Putamen (tissue), 1 donor: ENCODE data around the gene DCC.

Experiments
- DNase-seq: peaks from one replicate; pipeline ENCODE4 v3.0.0-alpha.2; 2016; ENCODE audit warnings: low spot score

Gene DCC

GRCh38 chr18:52339891-52340371 lies at the start of gene DCC:
Gene DCC (plus strand): TSS chr18:52340197. CDS start chr18:52340788, 591 bp downstream.
- peak; percentile 79 for DNase-seq

DNA sequence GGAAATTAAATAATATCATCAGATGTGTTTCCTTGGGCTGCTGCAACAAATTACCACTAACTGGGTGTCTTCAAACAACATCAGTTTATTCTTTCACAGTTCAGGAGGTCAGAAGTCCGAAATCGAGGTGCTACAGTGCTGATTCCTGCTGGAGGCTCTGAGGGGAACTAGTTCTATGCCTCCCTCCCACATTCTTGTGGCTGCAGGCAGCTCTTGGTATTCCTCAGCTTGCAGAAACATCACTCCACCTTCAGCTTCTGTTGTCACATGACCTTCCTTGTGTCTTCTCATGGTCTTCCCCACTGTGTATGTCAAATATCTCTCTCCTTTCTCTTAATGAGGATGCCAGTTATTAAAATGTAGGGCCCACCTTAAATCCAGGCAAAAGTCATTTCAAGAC lies 29.3 kb upstream of the DCC start:
- no peak for DNase-seq

- no peak for DNase-seq
Measured at GRCh38 chr18:52311331-52311730, 28.7 kb upstream of the DCC start.

GRCh38 chr18:52312346-52312745 lies 27.7 kb upstream of the DCC start:
- DNase-seq: no peak

DNA sequence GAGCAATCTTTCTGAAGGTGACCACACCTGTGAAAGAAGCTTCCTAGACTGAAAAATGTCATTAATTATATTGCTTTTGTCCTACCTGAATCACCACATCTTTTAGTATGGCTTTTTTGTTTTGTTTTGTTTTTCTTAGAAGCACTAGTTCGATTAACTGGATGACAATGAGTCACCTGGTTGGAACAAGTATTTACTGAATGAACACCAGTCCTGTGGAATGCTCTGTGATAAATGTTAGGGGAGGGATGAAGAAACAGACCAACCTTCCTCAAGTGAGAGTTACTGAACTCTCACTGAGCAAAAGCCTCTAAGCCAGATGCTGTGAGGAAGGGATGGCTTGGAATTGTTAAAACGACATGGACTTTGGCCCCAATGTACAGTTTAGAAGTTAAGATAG lies 26.8 kb upstream of the DCC start:
- no peak for DNase-seq

DNA sequence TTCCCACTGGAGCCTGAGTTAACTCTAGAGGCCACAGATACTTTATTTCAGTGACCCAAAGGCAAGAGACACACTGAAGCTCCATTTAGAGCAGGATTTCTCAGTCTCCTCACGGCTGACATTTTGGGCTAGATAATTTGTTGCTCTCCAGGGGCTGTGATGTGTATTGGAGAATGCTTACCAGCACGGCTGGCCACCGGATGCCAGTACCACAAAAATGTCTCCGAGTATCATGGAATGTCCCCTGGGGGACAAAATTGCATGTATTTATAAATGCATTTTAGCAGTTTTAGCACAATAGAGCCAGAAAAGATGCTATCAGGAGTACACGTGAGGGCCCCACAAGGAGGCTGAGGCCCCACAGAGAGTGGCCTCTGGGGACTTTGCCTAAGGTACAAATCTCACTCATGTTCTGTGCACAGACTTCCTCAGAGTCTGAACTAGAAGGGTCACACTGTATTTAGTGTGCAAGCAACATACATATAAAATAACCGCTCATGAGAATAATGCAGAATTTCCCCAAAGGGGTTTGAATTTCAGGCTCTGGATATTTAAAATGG lies 20.5 kb upstream of the DCC start:
- no peak for DNase-seq

GRCh38 chr18:52322307-52322706 lies 17.7 kb upstream of the DCC start:
- DNase-seq: no peak

GRCh38 chr18:52323802-52324201 lies 16.2 kb upstream of the DCC start:
- DNase-seq: no peak

DNA sequence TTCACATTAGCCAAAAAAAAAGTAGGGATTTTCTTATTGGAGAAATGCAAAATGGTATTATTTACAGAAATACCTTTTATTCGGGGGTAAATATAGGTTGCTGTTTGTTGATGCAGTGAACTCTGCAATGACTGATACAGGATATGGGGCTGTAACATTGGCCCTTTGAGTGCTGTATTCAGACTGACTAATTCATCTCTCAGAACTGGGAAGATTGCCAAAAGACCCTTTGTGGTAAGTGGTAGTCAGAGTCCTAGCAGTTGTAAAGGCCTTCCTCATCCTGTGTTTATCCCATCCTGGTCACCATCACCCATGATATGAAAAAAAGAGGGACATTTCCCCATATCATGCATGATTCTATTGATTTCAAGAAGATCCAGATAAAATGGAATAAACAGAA lies 14.0 kb upstream of the DCC start:
- no peak for DNase-seq

- DNase-seq: no peak
Measured at GRCh38 chr18:52333860-52334259, 6.1 kb upstream of the DCC start.

DNA sequence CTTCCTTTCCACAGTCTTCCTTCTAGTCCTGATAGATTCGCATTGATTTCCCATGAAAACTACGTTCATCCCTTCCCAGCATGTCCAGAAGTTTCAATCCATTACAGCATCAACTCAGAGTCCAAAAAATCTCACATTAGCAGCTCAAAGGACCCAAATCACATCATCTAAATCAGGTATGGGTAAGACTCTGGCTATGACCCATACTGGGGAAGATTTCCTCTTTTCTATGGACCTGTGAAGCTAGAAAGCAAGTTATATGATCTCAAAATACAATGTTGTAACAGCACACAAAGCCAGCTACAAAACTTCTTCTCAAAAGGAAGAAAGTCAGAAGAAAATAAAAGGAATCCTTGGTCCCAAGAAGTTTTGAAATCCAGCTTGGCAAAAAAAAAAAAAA lies 5.7 kb upstream of the DCC start:
- DNase-seq: no peak

GRCh38 chr18:52334896-52335295 lies 5.1 kb upstream of the DCC start:
- no peak for DNase-seq

GRCh38 chr18:52337276-52337675 lies 2.7 kb upstream of the DCC start:
- no peak for DNase-seq

DNA sequence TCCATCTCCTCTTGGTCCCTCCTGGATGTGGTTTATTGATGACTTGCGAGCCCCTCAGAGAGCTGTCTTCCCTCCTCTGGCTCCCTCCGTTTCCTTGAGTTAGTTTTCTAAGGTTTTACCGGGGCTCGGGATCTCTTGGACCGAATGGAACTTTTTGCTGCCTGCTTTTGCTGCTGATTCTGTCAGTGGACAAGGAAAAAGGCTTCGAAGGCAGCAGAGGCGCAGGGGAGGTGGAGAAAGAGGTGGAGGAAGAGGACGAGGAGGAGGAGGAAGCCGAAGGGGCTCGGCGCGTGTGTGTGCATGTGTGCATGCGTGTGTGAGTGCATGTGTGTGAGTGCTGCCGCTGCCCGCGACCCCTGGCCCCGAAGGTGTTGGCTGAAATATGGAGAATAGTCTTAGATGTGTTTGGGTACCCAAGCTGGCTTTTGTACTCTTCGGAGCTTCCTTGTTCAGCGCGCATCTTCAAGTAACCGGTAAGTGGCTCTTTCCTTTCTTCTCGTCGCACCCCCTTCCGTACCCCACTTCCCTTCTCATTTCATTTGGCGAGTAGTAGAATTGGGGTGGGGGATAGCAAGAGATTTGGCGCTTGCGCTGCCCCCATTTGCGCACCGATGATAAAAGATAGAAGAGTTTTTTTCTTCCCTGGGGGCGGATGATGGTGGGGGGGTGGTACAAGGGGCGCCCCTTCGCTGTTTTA lies 557 bp downstream of the DCC start:
- no peak for DNase-seq

DNA sequence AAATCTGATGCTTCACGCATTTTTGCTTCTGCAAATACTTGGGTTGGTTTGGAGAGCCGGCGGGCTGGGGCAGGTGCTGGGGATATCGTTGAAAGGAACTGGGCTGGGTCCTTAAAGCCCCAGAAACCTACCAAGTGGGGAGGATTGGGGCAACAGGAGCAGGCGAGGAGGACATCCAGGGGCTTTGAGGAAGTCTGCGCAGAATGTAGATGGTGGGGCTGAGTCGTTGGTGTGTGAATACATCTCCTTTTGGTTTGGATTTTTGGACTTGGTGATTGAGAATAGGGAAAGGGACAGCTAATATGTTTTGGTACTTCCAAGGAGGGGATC lies 1.1 kb downstream of the DCC start:
- no peak for DNase-seq

DNA sequence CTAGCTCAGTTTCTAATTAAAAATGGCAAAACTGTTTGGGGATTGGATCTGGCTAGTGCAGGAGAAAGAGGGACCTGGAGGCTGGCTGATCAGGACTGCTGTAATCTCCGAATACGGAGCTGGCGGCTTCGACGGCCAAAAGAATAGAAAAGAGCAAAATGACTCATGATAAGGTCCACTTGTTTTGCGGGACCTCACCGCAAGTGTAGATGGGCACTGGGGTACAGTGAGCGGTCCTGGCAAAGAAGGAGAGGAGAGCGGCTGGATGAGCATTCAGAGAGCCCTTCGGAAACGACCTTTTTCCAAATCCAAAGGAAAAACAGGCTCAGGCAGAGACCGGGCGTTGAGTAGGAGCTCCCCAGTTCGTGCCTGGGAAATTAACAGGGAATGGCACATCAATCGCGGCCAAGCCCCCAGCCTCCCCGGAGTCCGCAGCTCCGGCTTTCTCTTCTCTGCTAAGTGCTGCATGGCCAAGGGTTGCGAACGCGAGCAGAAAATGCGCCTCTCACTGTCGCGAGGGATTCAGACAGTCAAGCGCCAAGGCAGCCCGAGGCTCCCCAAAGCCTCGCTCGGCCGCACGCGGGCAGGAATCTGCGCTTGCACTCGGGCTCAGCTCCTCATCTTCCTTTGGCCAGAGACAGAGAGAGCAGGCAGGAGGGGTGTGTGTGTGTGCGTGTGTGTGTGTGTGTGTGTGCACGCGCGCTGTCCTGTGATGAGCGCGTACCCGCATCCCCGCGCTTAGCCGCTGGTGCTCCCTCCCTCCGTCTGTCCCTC lies 1.8 kb downstream of the DCC start:
- no peak for DNase-seq

GRCh38 chr18:52342456-52342855 lies 2.5 kb downstream of the DCC start:
- no peak for DNase-seq

GRCh38 chr18:52343138-52343537 lies 3.1 kb downstream of the DCC start:
- no peak for DNase-seq

DNA sequence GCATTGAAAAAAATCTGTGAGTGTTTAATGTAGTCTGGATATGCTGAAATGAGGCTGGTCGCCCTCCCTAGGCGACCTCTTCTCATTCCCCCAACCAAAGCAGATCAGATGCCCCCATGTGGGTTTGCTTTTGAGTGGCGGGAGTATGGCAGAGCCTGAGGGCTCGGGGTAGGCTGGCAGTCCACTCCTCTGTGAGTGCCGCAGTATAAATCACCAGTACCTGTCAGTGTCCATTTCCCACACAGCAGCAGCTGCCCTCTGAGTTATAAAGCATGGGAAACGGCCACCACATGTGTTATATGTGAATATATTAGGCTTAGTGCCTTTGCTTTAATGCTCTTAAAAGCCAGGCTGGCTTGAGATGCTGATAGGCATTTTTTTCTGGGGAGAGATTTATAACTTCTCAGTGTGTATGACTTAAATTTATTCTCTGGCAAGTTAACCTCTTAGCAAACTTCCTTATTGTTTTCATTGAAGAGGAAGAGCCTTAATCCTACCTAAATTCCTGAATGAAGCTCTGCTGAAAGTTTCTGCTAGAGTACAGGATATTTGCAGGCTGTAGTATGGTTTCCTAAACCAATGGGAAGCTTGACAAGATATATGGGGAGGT lies 3.8 kb downstream of the DCC start:
- DNase-seq: no peak

DNA sequence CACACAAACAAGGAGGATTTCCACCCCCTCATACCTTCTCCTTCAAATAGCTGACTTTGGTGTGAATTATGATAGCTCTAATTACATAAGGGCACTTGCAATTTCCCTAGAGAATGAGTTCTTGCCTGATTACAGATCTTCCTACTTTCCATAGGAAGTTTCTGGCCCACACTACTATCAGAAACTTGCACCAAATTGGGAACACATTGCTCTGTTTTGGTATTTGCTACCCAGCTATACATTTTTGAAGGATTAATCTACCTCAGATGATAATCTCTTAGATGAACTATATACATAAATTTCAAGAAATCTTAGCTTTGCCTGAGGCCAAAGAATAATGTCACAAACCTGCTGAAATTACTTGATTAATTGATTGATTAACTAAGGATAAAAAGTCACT lies 4.9 kb downstream of the DCC start:
- DNase-seq: no peak

DNA sequence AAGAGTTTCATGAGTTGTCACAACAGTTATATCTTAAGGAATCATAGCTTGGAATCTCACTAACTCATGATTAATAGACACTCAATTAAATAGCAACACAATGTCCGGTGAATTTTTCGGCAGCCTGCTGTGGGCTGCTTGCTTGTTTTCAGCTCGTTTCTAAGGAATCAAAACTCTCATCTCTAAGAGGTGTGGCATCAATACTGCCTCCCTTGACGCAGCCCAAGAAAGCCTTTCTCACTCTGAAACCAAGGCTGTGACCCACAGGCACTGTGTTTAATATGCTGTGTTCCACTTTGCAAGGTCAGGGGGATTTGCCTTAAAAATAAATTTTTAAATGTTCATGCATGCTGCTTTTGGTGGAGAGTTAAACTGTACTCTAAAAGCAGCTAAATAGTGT lies 5.4 kb downstream of the DCC start:
- no peak for DNase-seq

DNA sequence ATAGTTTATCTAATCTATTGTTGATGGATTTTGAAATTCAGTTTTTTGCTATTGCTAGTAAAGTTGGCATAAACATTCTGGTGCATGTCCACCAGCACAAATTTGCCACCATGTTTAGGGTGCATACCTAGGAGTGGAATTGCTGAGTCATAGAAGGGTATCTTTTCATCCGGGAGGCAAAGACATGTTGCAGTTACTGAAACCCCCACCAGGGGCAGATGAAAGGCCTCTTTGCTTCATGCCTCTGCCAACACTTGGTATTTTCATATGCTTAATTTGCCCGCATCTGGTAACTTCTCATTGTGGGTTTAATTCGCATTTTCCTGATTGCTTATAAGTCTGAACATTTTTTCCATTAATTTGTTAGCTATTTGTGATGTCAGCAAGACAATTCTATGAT lies 8.2 kb downstream of the DCC start:
- DNase-seq: no peak

GRCh38 chr18:52349498-52349897 lies 9.5 kb downstream of the DCC start:
- DNase-seq: no peak
